ENCODE data around the gene EEF2KMT. TPM values are rescaled to one million over a fixed set of nuclear protein-coding genes. Genes with fewer than 3 reads are reported as not detected.

Gene EEF2KMT
- total and polyA plus RNA-seq, 9 of the 15 experiments (the other 6 are each of a cell fraction or from before 2014, with no cell fraction given), result 4.2 to 22.7 (median 12.8) TPM

GRCh38 chr16:5060073-5060641 is 37.4 kb downstream of the EEF2KMT start:
- Histone ChIP-seq H3K27me3 (ENCODE audit: control insufficient read depth in 2 of 2, insufficient read depth in 2 of 2, low read length in 2 of 2) (peaks cover 24 to 63% of the 10 kb centered on the region in 2 experiments; a peak in 4 of 5 replicates), H4K20me1 (replicated peaks; ENCODE audit: control insufficient read depth, insufficient read depth, low read length) (0 out of 2 replicates have a peak, but pooled peaks cover 4% of the 10 kb centered on the region), H2AFZ (ENCODE audit: low read depth, low read length) (no peak overlapping the region), H3K4me3 (no peak overlapping the region), H3K9me3 (replicated peaks; ENCODE audit: control insufficient read depth, insufficient read depth, low read depth, low read length) (no peaks in the 10 kb centered on the region), H3K9ac (ENCODE audit: insufficient read depth in 1 of 2, low read depth in 2 of 2, low read length in 2 of 2) (0 out of 4 replicates have a peak overlapping the region, but pooled peaks of 1 of the 2 experiments have one; percentile 31), H3K27ac (ENCODE audit: extremely low read depth, low read depth, low read length) (no peak overlapping the region), H3K79me2 (ENCODE audit: control insufficient read depth, insufficient read depth, low read length) (no peaks in the 10 kb centered on the region), H3K4me2 (ENCODE audit: insufficient read depth, low read length) (no peak overlapping the region), H3K9me1 (ENCODE audit: control insufficient read depth, insufficient read depth, low read length) (no peaks in the 10 kb centered on the region), H3K4me1 (replicated peaks in 1 of 2; ENCODE audit: control insufficient read depth in 2 of 2, insufficient read depth in 2 of 2, low read length in 2 of 2) (no peaks in the 10 kb centered on the region; a peak in 1 of 5 replicates), H3K36me3 (ENCODE audit: control insufficient read depth, insufficient read depth, low read length) (no peaks in the 10 kb centered on the region)
- POLR2A ChIA-PET, result interaction anchor here (0.5 kb wide), 1 partner anchor 98 kb away, joined by 3 read pairs; no protein-coding TSS in a partner anchor
- no TSS peak for BruUV-seq (replicated peaks)
- in situ Hi-C loops (cut with MboI), result no loop called here
- no peak for ATAC-seq
- intact Hi-C loops (cut with micrococcal nuclease), result no loop called here
- no peak for TF ChIP-seq STAG1 (CRISPR knock-in tag; IDR thresholded peaks at IDR 0.05; ENCODE audit: borderline replicate concordance)
- no peak for TF ChIP-seq SIX5 (IDR thresholded peaks at IDR 0.05; ENCODE audit: borderline replicate concordance in 1 of 2, insufficient read depth in 1 of 2, low read depth in 1 of 2, low read length in 2 of 2)
- DNase-seq (ENCODE audit: extremely low read depth in 1 of 4, low spot score in 3 of 4), result peak in 1 of 4 experiments; percentile 5
- CTCF ChIA-PET (ENCODE audit: low intra/inter-chr PET ratio), result no interaction called here
- 3% methylated on average over 7 of the region's 10 CpGs for WGBS (ENCODE audit: insufficient coverage, low coverage, missing lambda C conversion rate)
- FAIRE-seq, result no peak

- ATAC-seq (no peak), FAIRE-seq (no peak), DNase-seq (ENCODE audit: extremely low read depth in 1 of 4, low spot score in 3 of 4) (no peak)
- intact Hi-C loops (cut with micrococcal nuclease) (no loop called here), in situ Hi-C loops (cut with MboI) (no loop called here)
- H3K4me3 ChIP-seq, result no peak overlapping the region
- H3K79me2 ChIP-seq (ENCODE audit: control insufficient read depth, insufficient read depth, low read length), result no peaks in the 10 kb centered on the region
- ChIA-PET POLR2A (interaction anchor here (0.5 kb wide), 1 partner anchor 97 kb away, joined by 3 read pairs; no protein-coding TSS in a partner anchor), CTCF (ENCODE audit: low intra/inter-chr PET ratio) (no interaction called here)
- H3K4me1 ChIP-seq (replicated peaks in 1 of 2; ENCODE audit: control insufficient read depth in 2 of 2, insufficient read depth in 2 of 2, low read length in 2 of 2), result no peaks in the 10 kb centered on the region
- 0 out of 2 replicates have a peak, but pooled peaks cover 4% of the 10 kb centered on the region for H4K20me1 ChIP-seq (replicated peaks; ENCODE audit: control insufficient read depth, insufficient read depth, low read length)
- H2AFZ ChIP-seq (ENCODE audit: low read depth, low read length), result no peak overlapping the region
- no peaks in the 10 kb centered on the region for H3K36me3 ChIP-seq (ENCODE audit: control insufficient read depth, insufficient read depth, low read length)
- BruUV-seq (replicated peaks), result no TSS peak
- H3K27me3 ChIP-seq (ENCODE audit: control insufficient read depth in 2 of 2, insufficient read depth in 2 of 2, low read length in 2 of 2), result peaks cover 25 to 63% of the 10 kb centered on the region in 2 experiments; a peak in 4 of 5 replicates
- H3K9ac ChIP-seq (ENCODE audit: insufficient read depth in 1 of 2, low read depth in 2 of 2, low read length in 2 of 2), result 0 out of 4 replicates have a peak overlapping the region, but pooled peaks of 1 of the 2 experiments have one; percentile 31
- 0% methylated on average over 6 of the region's 6 CpGs for WGBS (ENCODE audit: insufficient coverage, low coverage, missing lambda C conversion rate)
- no peak overlapping the region for H3K4me2 ChIP-seq (ENCODE audit: insufficient read depth, low read length)
- no peaks in the 10 kb centered on the region for H3K9me1 ChIP-seq (ENCODE audit: control insufficient read depth, insufficient read depth, low read length)
- no peaks in the 10 kb centered on the region for H3K9me3 ChIP-seq (replicated peaks; ENCODE audit: control insufficient read depth, insufficient read depth, low read depth, low read length)
- H3K27ac ChIP-seq (ENCODE audit: extremely low read depth, low read depth, low read length), result no peak overlapping the region
- TF ChIP-seq CREB5 (CRISPR knock-in tag; IDR thresholded peaks at IDR 0.05) (no peak), ZNF707 (CRISPR knock-in tag; conservative IDR thresholded peaks at IDR 0.05) (no peak), ELK1 (CRISPR knock-in tag; IDR thresholded peaks at IDR 0.05) (no peak), ILF3 (IDR thresholded peaks at IDR 0.05; ENCODE audit: borderline replicate concordance) (no peak)
Observed at GRCh38 chr16:5059386-5060072, 38.1 kb downstream of the EEF2KMT start.

All from K562 (cell line).